NK-92 treated with Interleukin-12 subunit alpha and Interleukin-12 subunit beta, amount 100 ng/mL, for 24 hours (cell line): ENCODE measurements around the gene XIST.
"Not testable (repeated sequence)": the region's sequence is repeated elsewhere in the genome, so short reads cannot be mapped to it uniquely, and the experiment has no call there.

Experiments used
- DNase-seq: peaks from one replicate; lab custom pipeline; 2025; lab: John Stamatoyannopoulos, UW

XIST gene

GRCh38 chrX:73839152-73839551 is 13.4 kb downstream of the XIST start:
- DNase-seq: no peak

GRCh38 chrX:73838123-73838522 is 14.4 kb downstream of the XIST start:
- no peak for DNase-seq

GRCh38 chrX:73836956-73837477 is 15.5 kb downstream of the XIST start:
- DNase-seq: no peak

- DNase-seq: no peak
These were observed 18.3 kb downstream of the XIST start for GRCh38 chrX:73834219-73834618.

- no peak for DNase-seq
These were observed 20.2 kb downstream of the XIST start for GRCh38 chrX:73832319-73832718.

- no peak for DNase-seq
These were observed 21.0 kb downstream of the XIST start for GRCh38 chrX:73831500-73831899.

- DNase-seq: no peak
These were observed 21.8 kb downstream of the XIST start for GRCh38 chrX:73830489-73831414.

- DNase-seq: no peak
These were observed 22.5 kb downstream of the XIST start for GRCh38 chrX:73829890-73830466.

- no peak for DNase-seq
These were observed 24.3 kb downstream of the XIST start for GRCh38 chrX:73828080-73828720.

GRCh38 chrX:73827406-73827805 is 25.1 kb downstream of the XIST start:
- DNase-seq: no peak

GRCh38 chrX:73826996-73827395 is 25.5 kb downstream of the XIST start:
- DNase-seq: no peak

GRCh38 chrX:73825569-73825968 is 26.9 kb downstream of the XIST start:
- no peak for DNase-seq

GRCh38 chrX:73823473-73824004 is 29.0 kb downstream of the XIST start:
- DNase-seq: no peak

GRCh38 chrX:73822775-73823174 is 29.7 kb downstream of the XIST start:
- no peak for DNase-seq

- no peak for DNase-seq
These were observed 30.5 kb downstream of the XIST start for GRCh38 chrX:73821921-73822559.

- DNase-seq: not testable (repeated sequence)
These were observed 32.5 kb downstream of the XIST start for GRCh38 chrX:73819864-73820558.

- DNase-seq: no peak
These were observed 34.1 kb downstream of the XIST start for GRCh38 chrX:73818200-73819116.

GRCh38 chrX:73817393-73818199 is 34.9 kb downstream of the XIST start:
- no peak for DNase-seq

- DNase-seq: no peak
These were observed 40.3 kb downstream of the XIST start for GRCh38 chrX:73812256-73812655.
